Muscle layer of duodenum (tissue), 2 donors: ENCODE data around the gene ARHGEF4.

Experiments
- H3K27ac ChIP-seq: one replicate; pipeline ENCODE4 v1.7.0; 2013; ENCODE audit warnings: mild to moderate bottlenecking, low read length
- H3K27me3 ChIP-seq: one replicate; pipeline ENCODE4 v1.7.0; 2013; ENCODE audit warnings: low read depth, mild to moderate bottlenecking, control low read depth, low read length
- H3K36me3 ChIP-seq, 2 donors: one replicate each; pipeline ENCODE4 v1.7.0; 2013; ENCODE audit warnings: low read length in 2 of 2, control low read depth in 1 of 2, mild to moderate bottlenecking in 1 of 2; ENCODE audit not compliant: insufficient read depth in 2 of 2, control insufficient read depth in 1 of 2
- H3K4me1 ChIP-seq, 2 donors: one replicate each; pipeline ENCODE4 v1.7.0; 2013; ENCODE audit warnings: low read length in 2 of 2, mild to moderate bottlenecking in 2 of 2, control low read depth in 1 of 2, moderate library complexity in 1 of 2; ENCODE audit not compliant: insufficient read depth in 2 of 2, control insufficient read depth in 1 of 2
- H3K4me3 ChIP-seq, 2 donors: one replicate each; pipeline ENCODE4 v1.7.0; 2013; ENCODE audit warnings: low read length in 2 of 2, low read depth in 1 of 2, mild to moderate bottlenecking in 1 of 2
- H3K9me3 ChIP-seq, 2 donors: one replicate each; pipeline ENCODE4 v1.7.0; 2013; ENCODE audit warnings: low read length in 2 of 2, control low read depth in 1 of 2, mild to moderate bottlenecking in 1 of 2; ENCODE audit not compliant: control insufficient read depth in 1 of 2
- donor health status: healthy.

ARHGEF4 gene

GRCh38 chr2:130820279-130820861 lies 16.3 kb upstream of the ARHGEF4 start:
- Histone ChIP-seq H3K27me3 (no peaks in the 10 kb centered on the region), H3K4me1 (peaks cover 0 to 5% of the 10 kb centered on the region in 2 donors), H3K4me3 (peak overlapping the region in 1 of 2 donors; percentile 12), H3K27ac (no peak overlapping the region), H3K9me3 (no peaks in the 10 kb centered on the region), H3K36me3 (no peaks in the 10 kb centered on the region)

- no peak overlapping the region for H3K4me3 ChIP-seq
- no peaks in the 10 kb centered on the region for H3K9me3 ChIP-seq
- H3K27me3 ChIP-seq, result no peaks in the 10 kb centered on the region
- H3K27ac ChIP-seq, result no peak overlapping the region
- no peaks in the 10 kb centered on the region for H3K36me3 ChIP-seq
- H3K4me1 ChIP-seq, result peaks cover 0 to 5% of the 10 kb centered on the region in 2 donors
Measured at GRCh38 chr2:130821867-130822266, 14.8 kb upstream of the ARHGEF4 start.

GRCh38 chr2:130822766-130823165 lies 13.9 kb upstream of the ARHGEF4 start:
- Histone ChIP-seq H3K9me3 (no peaks in the 10 kb centered on the region), H3K27ac (no peak overlapping the region), H3K4me3 (no peak overlapping the region), H3K36me3 (no peaks in the 10 kb centered on the region), H3K4me1 (peaks cover 0 to 5% of the 10 kb centered on the region in 2 donors), H3K27me3 (no peaks in the 10 kb centered on the region)

- Histone ChIP-seq H3K9me3 (no peaks in the 10 kb centered on the region), H3K4me1 (peaks cover 0 to 5% of the 10 kb centered on the region in 2 donors), H3K27me3 (no peaks in the 10 kb centered on the region), H3K27ac (no peak overlapping the region), H3K4me3 (no peak overlapping the region), H3K36me3 (no peaks in the 10 kb centered on the region)
Measured at GRCh38 chr2:130823171-130823885, 13.4 kb upstream of the ARHGEF4 start.

GRCh38 chr2:130823886-130824491 lies 12.7 kb upstream of the ARHGEF4 start:
- Histone ChIP-seq H3K9me3 (no peaks in the 10 kb centered on the region), H3K27ac (no peak overlapping the region), H3K36me3 (no peaks in the 10 kb centered on the region), H3K27me3 (no peaks in the 10 kb centered on the region), H3K4me1 (peaks cover 0 to 5% of the 10 kb centered on the region in 2 donors), H3K4me3 (no peak overlapping the region)

- Histone ChIP-seq H3K4me1 (peaks cover 0 to 5% of the 10 kb centered on the region in 2 donors), H3K9me3 (no peaks in the 10 kb centered on the region), H3K27ac (no peak overlapping the region), H3K4me3 (no peak overlapping the region), H3K27me3 (no peaks in the 10 kb centered on the region), H3K36me3 (no peaks in the 10 kb centered on the region)
Measured at GRCh38 chr2:130824492-130825061, 12.1 kb upstream of the ARHGEF4 start.

- Histone ChIP-seq H3K4me3 (no peak overlapping the region), H3K9me3 (no peaks in the 10 kb centered on the region), H3K27ac (no peak overlapping the region), H3K36me3 (no peaks in the 10 kb centered on the region), H3K4me1 (no peaks in the 10 kb centered on the region), H3K27me3 (no peaks in the 10 kb centered on the region)
Measured at GRCh38 chr2:130825231-130825965, 11.3 kb upstream of the ARHGEF4 start.

- Histone ChIP-seq H3K27ac (no peak overlapping the region), H3K4me1 (no peaks in the 10 kb centered on the region), H3K9me3 (no peaks in the 10 kb centered on the region), H3K4me3 (no peak overlapping the region), H3K27me3 (no peaks in the 10 kb centered on the region), H3K36me3 (no peaks in the 10 kb centered on the region)
Measured at GRCh38 chr2:130825966-130826253, 10.8 kb upstream of the ARHGEF4 start.

- H3K4me3 ChIP-seq, result no peak overlapping the region
- no peaks in the 10 kb centered on the region for H3K4me1 ChIP-seq
- no peaks in the 10 kb centered on the region for H3K36me3 ChIP-seq
- no peaks in the 10 kb centered on the region for H3K9me3 ChIP-seq
- no peak overlapping the region for H3K27ac ChIP-seq
- no peaks in the 10 kb centered on the region for H3K27me3 ChIP-seq
Measured at GRCh38 chr2:130826419-130826818, 10.3 kb upstream of the ARHGEF4 start.

GRCh38 chr2:130826821-130827501 lies 9.8 kb upstream of the ARHGEF4 start:
- H3K27ac ChIP-seq, result no peak overlapping the region
- H3K9me3 ChIP-seq, result no peaks in the 10 kb centered on the region
- H3K36me3 ChIP-seq, result no peaks in the 10 kb centered on the region
- no peaks in the 10 kb centered on the region for H3K27me3 ChIP-seq
- no peaks in the 10 kb centered on the region for H3K4me1 ChIP-seq
- H3K4me3 ChIP-seq, result no peak overlapping the region
